Left lobe of liver (tissue), 2 donors: Measurements from ENCODE around the gene TTLL8. TPM values are rescaled to one million over a fixed set of nuclear protein-coding genes. Genes with fewer than 3 reads are reported as not detected.
"Not testable (repeated sequence)": the region's sequence is repeated elsewhere in the genome, so short reads cannot be mapped to it uniquely, and the experiment has no call there.

Source experiments
- ATAC-seq: fragments of 200-7000 bp; cut with Tn5 transposase; one replicate; pipeline ENCODE4 v1.9.1; 2020; ENCODE audit warnings: mild to moderate bottlenecking, moderate library complexity
- DNase-seq: peaks from one replicate; pipeline ENCODE4 v3.0.0-alpha.2; 2020; ENCODE audit warnings: low spot score
- total RNA-seq: library from RNA; stranded (reverse); gene quantifications from one replicate; pipeline ENCODE4 v1.2.1, GENCODE V29; 2021
- donor health status: DM: no; HTN: no; CAD: no; lungs with moderate emphysema.
- donor health status: DM: no; HTN: yes; CAD: no.

Gene TTLL8
- total RNA-seq, 1 donor from 2014 or later, result not detected

DNA sequence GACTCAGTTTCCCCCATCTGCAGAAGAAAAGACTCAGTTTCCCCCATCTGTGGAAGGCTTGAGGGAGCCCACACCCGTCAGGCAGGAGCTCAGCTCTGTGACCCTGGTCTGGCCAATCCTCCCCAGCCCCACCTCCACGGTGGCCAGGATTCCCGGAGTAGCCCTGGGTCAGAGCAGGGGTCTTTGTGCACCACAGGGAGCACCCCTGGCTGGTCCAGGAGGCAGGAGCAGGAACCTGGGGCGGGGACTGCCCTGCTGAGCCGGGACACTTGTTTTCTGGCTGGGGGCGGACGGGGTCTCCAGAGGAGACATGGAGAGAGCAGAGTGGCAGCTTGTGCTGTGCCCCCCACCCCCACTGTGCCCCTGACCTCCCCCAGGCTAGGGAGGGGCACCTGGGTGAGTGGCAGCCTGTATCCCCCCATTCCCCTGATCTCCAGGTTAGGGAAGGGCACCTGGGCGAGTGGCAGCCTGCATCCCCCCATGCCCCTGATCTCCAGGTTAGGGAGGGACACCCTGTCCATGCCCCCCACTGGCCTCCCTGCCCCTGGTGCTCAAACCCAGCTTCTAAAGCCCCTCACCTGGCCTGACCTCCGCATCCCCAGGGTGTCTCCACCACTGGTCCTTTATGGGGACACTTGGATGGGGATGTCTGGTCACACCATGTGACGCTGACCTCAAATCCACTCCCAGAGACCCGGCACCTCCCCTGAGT lies 64.3 kb downstream of the TTLL8 start:
- DNase-seq (no peak), ATAC-seq (no peak)

DNA sequence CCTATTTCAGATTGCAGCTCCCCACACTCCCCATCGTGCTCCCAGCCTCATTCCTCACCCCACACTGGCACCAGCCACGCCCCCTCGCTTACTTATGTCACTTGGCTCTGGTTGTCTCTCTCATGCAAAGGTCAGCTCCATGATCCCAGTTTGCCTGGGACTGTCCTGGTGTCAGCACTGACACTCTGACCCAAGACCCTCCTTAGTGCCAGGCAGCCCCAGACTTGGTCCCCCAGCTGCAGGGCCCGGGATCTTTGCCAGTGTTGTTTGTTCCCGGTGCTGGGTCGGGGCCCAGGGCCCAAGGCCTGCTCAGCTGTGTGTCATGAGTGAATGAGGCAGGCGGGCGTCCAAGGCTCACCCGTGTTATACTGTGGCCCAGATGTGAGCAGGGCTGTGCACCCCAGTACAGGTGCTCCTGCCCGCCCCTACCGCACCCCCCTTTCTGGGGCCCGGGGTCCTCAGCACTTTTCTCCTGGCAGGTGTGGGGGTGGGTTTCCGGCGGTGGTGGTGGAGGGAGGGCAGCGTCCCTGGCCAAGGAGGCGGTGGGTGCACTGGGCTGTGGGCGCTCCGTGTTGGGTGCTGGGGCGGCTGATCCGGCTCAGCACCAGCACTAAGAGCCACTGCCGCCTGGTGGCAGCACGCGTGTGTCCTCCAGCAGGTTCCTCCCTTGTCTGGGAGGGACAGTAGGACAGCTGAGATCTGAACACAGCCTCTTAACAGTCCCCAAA lies 65.0 kb downstream of the TTLL8 start:
- peak; percentile 96 for ATAC-seq

DNA sequence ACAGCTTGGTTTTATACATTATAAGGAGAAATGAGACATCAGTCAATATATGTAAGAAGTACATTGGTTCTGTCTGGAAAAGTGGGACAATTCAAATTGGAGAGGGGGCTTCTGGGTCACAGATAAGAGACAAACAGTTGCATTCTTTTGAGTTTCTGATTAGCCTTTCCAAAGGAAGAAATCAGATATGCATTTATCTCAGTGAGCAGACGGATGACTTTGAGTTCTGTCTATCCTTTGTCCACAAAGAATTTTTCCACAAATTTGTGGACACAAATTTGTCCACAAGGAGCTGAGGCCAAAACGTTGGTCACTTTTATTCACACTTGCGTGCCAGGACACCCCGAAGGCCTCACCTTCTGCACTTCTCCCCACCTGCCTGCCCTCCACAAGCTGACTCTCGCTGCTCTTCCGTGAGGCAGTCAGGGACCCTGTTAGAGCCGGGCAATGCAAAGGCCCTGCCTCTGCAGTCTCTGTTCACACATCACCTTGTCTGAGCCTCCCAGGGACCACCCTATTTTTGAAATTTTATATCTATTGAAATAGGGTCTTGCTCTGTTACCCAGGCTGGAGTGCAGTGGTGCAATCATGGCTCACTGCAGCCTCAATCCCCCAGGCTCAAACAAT lies 66.1 kb downstream of the TTLL8 start:
- no peak for ATAC-seq
- peak; percentile 22 for DNase-seq

More for the DNA sequence above, 65.0 kb downstream of the TTLL8 start:
- DNase-seq, result peak; percentile 68

DNA sequence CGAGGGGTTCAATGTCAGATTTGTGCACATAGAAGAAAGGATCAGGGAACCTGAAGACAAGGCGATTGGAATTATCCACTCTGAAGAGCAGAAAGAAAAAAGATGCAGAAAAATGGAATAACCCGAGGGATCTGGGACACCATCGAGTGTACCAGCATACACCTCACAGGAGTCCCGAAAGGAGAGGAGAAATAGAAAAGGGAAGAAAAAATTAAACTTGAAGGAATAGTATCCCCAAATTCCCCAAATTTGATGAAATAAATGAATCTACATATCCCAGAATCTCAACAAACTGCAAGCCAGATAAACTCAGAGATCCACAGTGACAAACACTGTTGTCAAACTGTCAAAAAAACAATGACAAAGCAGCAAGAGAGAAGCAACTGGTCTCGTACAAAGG lies 66.9 kb downstream of the TTLL8 start:
- ATAC-seq (no peak), DNase-seq (no peak)

GRCh38 chr22:49989826-49990225 lies 68.3 kb downstream of the TTLL8 start:
- DNase-seq, result peak; percentile 27
- not testable (repeated sequence) for ATAC-seq

- no peak for ATAC-seq
- DNase-seq, result no peak
Measured at GRCh38 chr22:49986325-49986724, 71.8 kb downstream of the TTLL8 start.

- ATAC-seq (peak; percentile 35), DNase-seq (no peak)
Measured at GRCh38 chr22:49983148-49984042, 74.7 kb downstream of the TTLL8 start.

DNA sequence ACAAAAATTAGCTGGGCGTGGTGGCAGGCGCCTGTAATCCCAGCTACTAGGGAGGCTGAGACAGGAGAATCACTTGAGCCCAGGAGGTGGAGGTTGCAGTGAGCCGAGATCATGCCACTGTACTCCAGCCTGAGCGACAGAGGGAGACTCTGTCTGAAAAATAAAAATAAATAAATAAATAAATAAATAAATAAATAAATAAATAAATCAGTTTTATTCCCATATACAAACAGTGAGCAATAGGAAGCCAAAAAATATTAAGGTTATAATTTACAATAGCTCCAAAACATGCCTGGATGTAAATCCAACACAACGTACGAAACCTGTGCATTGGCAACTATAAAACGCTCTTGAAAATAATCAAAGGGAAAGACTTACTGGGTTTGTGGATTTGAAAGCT lies 76.3 kb downstream of the TTLL8 start:
- not testable (repeated sequence) for ATAC-seq, DNase-seq

GRCh38 chr22:49979587-49980264 lies 78.4 kb downstream of the TTLL8 start:
- ATAC-seq (peak; percentile 87), DNase-seq (peak; percentile 49)

- ATAC-seq (no peak), DNase-seq (peak; percentile 26)
Measured at GRCh38 chr22:49977578-49977977, 80.5 kb downstream of the TTLL8 start.

DNA sequence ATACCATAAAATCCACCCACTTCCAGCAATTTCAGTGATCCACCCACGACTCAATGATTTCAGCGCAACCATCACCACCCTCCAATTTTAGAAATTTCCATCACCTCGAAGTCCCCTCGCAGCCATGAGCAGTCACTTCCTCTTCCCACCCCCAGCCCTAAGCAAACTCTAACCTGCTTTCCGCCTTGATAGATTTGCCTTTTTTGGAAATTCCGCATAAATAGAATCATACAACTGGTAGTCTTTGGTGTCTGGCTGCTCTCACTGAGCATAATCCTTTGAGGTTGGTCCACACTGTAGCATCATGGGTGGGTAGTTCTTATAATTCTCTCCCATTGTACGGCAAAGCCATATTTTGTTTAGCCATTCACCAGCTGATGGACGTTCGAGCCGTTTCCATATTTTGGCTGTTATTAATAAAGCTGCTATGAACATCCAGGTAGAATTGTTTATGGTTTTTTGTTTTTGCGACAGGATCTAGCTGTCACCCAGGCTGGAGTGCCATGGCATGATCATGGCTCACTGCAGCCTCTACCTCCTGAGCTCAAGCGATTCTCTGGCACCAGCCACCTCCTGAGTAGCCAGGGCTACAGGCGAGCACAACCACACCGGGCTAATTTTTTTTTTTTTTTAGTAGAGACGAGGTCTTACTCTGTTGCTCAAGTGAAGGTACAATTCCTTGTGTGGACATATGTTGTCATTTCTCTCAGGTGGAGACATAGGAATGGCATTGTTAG lies 81.5 kb downstream of the TTLL8 start:
- DNase-seq, result peak; percentile 33
- ATAC-seq, result no peak

DNA sequence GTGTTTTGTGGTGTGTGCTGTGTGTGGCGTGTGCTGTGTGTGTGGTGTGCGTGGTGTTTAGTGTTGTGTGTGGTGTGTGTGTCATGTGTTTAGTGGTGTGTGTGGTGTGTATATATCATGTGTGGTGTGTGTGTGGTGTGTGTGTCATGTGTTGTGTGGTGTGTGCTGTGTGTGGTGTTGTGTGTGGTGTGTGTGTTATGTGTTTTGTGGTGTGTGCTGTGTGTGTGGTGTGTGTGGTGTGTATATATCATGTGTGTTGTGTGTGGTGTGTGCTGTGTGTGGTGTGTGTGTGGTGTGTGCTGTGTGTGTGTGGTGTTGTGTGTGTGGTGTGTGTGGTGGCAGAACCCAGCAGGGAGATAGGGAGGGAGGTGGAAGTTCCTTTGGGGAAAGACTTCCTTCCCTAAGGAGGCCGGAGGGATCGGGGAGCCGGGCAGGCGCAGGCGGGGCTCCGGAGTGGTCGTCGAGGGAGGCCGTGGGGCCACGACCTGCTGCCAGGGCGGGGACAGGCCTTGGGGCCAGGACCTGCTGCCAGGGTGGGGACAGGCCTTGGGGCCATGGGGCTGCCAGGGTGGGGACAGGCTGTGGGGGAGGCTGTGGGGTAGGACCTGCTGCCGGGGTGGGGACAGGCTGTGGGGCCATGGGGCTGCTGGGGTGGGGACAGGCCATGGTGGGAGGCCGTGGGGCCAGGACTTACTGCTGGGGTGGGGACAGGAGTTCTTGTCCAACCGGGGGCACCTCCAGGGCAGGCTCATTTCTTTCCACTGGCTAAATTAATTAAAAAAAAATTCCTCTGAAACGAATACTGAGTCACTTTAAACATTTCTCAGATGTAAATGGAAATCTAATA lies 82.3 kb downstream of the TTLL8 start:
- ATAC-seq (no peak), DNase-seq (peak; percentile 47)

- peak; percentile 27 for DNase-seq
- ATAC-seq, result no peak
Measured at GRCh38 chr22:49973018-49973961, 84.8 kb downstream of the TTLL8 start.

- ATAC-seq, result no peak
- DNase-seq, result peak; percentile 57
Measured at GRCh38 chr22:49972163-49973017, 85.7 kb downstream of the TTLL8 start.

- DNase-seq (peak; percentile 97), ATAC-seq (peak; percentile 68)
Measured at GRCh38 chr22:49971232-49972162, 86.6 kb downstream of the TTLL8 start.
